Stimulated activated CD8-positive, alpha-beta memory T cell treated with anti-CD3 and anti-CD28 coated beads, Interleukin-2, amount 100 ng/mL, for 1 hour (primary cell): ENCODE data around the gene LSS.

Experiments
- DNase-seq, 2 donors: peaks; one replicate each; pipeline ENCODE4 v3.0.0-alpha.2; 2020; ENCODE audit warnings: low read depth in 2 of 2

The LSS gene

GRCh38 chr21:46218906-46219590, 9.5 kb downstream of the LSS start:
- no peak for DNase-seq

DNA sequence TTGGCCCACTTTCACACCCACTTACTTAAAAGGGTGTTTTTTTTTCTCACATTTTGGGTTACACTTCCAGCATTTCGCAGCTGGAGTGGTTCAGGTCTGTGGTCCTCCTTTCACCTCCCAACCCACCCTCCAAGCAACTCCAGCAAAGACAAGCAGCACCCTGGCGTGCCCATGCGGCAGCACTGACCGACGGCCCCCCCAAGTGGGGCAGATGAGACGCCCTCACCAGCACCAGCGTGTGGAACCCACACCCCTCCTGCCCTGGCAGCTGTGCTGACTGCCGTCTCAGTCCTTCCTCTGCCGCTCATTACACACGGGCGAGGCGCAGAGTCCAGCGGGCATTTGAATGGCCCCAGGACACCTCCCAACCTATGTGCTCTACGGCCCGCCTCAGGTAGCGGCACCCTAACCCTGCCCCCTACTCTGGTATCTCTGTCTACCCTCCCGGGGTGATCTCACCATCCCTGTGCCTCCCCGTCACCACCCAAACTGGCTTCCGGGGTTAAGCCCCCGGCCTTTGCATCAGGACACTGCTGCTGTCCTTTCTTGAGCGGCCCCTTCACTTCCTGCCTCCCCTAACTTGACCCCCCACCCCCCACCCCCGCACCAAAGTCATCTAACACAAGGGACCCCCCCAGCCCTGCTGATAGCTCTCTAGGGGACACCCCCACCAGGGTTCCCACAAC, 10.9 kb downstream of the LSS start:
- no peak for DNase-seq

DNA sequence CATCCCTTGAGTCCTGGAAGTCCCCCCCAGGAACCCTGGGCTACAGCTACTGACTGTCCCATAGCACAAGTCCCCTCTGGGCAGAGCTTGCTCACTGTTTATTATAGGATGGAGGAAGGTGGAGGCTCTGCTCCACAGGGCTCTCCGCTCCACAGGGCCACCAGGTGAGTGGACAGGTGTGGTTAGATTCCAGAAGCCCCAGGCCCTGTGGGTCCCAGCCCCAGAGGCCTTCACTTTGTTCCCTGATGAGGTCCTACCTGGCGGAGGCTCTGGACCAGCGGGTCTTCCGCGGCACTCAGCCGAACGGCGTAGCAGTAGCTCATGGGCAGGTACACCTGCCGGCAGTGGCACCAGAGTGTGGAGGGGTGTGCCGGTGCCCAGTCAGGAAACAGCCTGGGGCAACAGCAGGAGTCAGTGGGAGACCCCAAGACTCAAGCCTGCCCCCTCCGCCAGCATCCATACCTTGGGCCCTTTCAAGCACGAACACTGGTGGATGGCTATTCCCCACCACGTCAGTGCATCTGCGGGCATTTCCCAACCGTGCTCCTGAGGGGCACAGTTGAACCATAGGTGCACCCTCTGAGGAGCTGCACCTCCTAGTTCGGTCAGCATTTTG, 12.3 kb downstream of the LSS start:
- no peak for DNase-seq

- DNase-seq, result no peak
Observed at GRCh38 chr21:46215436-46216131, 13.0 kb downstream of the LSS start.

DNA sequence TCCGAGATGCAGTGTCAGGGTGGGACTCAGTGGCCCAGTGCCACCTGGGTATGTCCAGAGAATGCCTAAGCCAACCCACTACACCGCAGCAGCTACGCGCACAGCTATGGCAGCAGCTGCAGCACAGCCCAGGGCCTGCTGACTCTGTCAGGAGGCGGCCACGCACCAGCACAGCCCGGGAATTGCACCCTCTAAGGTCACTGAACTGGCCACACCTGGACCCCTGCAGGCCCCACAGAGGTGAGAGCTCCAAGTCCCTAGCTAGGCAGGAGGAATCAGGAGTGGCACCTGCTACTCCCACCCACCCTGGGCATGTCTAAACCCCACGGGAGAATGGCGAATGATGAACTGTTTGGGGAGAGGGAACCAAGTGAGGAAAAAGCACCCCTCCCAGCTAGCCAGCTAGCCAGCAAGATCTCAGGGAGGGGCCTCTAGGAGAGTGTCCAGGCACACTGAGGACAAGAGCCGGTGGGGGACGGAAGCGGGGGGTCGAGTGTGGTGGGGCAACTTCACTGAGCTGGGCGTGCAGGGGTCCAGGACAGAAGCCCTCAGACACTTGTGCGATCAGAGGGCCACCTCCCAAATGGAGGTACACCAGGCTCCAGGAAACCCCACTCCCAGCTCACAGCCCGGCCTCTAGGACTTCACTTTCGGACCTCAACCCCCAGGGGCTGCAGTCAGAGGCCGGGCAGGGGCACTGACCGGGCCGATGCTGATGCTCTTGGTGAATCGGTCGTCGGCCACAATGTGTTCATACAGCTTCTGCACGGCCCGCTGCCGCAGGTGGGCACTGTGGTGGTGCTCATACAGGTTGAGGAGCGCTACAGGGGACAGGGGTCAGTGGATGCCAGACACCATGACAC, 13.9 kb downstream of the LSS start:
- DNase-seq, result no peak

- DNase-seq, result no peak
Observed at GRCh38 chr21:46213620-46214286, 14.8 kb downstream of the LSS start.

- no peak for DNase-seq
Observed at GRCh38 chr21:46212721-46213484, 15.7 kb downstream of the LSS start.

DNA sequence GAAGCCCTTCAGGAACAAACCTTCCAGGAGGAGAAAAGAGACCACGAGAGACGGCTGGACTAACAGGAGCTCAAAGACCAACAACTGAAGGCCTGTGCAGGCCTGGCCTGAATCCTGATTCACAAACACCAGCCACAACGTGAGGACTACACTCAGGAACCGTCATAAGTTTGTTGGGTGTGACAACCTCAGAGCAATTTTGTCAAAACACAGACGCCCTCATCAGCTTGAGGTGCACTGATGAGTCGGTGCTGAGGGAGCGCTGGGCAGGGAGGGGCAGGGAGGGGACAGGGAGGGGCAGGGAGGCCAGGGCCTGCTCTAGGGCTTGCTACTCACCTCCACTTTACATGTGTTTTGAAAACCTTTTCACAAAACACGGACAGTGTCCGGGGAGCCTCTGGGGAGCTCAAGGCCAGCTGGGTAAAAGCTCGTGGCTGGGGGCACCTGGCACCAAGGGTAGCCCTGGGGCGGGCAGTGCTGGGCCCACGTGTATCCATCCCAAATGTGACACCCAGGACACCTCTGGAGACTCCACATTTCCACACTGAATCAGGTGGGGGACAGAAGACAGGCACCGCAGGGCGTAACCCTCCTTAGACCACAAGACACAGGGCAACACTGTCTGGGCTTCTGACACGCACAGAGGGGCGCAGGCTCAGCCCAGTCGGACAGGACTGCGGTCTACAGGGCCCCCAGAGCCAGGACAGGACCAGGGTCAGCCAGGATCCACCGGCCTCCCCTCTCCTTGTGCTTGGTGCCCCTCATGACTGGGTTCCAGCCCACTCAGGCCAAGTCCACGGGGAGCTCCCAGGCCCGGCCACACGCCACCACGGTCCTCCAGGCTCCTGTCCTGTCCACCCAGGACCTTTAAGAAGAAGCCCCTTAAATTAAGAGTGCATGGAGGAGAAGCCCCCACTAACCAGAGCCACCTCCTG, 16.5 kb downstream of the LSS start:
- DNase-seq, result no peak

GRCh38 chr21:46211376-46211775, 17.2 kb downstream of the LSS start:
- DNase-seq, result no peak

DNA sequence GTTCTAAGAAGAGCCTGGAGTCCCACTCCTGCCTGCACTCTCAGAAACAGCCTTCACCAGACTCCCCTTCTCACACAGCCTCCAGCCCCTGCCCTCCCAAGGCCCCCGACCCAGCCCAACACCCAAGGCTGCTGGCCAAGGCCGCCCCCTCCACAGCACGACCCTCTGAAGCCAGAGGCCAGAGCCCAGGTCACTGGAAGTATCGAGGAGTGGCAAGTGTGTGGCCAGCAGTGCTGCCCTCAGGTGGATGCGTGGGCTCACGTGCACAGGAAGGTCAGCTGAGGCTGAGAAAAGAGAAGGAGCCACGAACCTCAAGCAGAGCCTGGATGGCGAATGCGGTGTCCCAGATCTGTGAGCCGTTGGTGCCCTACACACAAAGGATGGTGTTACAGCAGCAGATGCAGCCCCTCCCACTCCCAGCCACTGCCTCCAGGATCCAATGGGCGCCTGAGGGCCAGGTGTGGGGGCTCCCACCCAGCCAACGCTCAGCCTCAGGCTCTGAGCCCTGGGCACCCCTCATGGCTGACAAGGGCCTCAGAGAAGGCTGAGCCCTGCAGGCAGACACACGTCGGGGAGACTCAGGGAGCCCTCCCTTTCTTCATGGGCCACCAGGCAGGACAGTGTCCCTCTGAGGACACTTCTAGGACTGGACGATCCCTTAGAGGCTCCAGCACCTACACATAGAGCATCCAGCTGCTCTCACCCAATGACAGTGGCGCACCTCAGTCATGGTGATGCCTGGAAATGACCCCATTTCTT, 18.0 kb downstream of the LSS start:
- DNase-seq, result no peak

DNA sequence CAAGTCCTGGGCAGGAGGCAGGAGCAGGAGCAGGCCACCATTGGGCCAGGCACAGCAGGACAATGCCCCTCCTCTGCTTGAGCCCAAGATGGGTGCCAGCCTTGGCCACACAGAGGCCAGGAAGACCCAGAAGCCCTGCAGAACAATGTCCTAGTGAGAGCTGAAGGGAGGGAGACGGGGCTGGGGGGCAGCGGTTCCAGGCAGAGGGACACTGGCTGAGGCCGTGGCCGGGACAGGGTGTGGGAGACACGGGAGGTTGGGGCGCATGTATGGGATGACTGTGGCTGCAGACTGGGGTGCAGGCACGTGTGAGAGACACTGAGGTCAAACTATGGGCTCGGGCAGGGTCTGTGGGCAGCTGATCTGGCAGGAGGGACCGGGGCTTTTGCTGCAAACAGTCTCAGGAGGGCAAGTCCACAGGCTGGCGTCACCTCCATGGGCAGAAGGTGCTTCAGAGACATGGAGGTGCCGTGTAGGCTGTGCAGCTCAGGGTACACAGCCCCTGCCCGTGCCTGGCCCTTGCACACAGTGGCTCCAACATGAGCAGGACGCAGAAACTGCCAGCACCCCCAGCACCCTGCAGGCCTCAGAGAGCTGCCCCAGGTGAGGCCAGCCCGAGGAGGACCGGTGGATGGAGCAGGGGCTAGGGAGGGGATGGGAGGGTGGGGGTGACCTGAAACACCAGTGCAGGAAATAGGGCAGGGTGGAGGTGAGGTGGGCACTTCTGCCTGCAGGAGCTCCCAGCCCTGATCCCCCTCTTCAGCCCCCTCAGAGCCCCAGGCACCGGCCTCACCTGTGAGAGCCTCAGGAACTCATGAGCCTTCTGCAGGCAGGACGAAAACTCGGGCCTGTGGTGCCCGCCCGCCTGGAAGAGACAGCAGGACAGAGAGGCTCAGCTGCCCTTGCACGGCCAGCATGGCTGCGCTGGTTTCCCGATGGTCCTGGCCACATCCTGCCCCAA, 19.5 kb downstream of the LSS start:
- DNase-seq, result no peak

DNA sequence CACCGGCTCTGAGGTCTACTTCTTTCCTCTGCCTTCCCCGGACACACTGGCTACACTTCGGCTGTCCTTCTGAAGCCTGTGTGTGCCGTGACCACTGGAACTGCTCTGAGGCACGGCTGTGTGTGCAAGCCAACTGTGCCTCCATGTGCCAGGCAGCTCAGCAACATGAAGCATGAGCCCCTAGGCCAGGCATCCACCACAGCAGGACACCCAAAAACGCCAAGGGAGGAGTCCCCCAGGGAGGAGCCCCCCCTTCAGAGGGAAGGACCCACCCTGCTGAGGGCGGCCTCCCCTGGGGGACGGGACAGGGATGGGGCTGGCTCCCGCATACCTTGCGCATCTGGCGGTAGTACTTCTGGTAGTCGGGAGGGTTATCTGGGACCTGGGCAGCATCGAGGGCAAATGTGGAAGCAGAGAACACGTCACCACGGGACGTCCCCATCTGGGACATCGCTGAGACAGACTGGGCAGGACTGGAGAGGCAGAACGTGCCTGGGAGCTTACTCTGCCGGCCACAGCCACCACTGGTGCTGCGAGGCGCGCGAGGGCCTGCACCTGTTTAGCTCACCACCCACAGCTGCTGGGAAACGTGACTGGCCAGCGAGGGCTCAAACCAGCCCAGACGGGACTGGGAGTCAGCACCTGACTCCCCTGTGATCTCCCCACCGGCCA, 20.5 kb downstream of the LSS start:
- no peak for DNase-seq

DNA sequence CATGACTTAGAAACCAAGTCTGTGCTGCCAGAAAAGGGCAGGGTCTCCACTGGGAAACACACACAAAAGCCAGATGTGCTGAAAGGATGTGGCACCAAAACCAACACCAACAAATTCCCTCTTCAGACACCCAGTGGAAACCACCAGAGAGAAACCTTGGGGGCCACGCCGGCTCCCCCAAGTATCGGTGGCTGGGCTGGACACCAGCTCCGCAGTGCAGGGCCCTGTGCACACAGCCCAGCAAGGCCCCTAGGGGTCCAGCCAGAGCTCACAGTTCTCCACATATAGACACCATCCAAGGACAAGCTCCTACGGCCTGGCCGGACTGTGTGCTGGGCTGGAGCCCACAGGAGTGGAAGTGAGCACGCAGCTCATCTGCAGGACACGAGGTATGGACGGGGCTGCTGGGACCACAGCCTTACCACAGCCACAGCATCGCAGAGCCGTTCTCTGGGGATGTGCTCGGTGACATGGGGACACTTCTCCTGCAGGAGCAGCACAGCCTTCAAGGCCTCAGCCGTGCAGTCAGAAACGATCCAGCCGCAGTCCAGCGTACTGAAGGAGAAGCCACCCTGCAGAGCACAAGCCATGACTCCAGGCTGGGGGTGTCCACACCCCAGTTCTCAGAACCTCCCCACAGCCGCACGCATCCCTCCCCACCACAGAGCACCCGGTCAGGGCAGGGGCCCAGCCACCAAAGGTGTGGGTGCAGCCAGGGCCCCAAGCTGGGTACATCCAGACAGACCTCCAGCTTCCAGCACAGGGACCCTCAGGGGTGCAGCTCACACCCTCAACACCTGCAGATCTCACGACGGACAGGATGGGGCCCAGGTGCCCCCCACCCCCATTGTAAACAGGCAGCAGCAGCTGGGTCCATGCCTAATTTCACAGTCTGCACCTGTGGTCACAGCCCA, 21.3 kb downstream of the LSS start:
- no peak for DNase-seq

DNA sequence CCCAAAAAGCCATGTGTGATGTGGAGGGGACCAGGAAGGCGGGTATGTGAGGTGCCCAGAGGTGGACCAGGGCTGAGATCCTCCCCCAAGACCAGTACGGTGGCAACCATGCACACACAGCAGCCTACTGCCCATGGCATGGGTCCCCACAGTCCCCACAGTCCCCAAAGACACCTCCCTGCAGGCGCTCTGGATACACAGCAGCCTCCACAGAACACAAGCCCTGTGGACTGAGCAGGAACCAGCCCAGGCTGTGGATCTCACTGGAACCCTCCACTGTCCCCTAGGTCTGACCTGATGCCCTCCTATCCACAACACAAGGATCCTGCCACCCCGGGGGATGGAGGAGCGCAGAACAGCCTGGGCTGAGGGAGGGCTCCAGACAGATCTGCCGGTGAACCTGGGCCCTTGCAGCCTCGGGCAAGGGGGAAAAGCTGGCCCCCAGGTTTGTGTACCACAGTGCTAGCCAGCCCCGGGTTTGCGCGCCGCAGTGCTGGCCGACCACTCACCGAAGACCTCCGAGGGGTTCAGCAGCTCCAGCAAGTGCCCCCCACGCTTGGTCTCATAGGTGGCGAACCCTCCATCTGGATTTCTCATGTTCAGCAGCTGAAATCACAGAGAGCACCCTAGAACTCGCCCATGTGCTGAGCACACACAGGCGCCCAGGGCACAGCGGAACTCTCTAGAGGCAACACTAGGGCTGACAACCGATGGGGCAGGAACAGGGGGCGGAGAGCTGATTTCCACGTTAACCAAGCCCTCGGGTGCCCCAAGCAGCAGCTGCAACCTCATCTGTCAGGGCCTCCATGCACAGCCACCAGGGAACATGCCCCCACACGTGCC, 22.2 kb downstream of the LSS start:
- DNase-seq, result no peak

DNA sequence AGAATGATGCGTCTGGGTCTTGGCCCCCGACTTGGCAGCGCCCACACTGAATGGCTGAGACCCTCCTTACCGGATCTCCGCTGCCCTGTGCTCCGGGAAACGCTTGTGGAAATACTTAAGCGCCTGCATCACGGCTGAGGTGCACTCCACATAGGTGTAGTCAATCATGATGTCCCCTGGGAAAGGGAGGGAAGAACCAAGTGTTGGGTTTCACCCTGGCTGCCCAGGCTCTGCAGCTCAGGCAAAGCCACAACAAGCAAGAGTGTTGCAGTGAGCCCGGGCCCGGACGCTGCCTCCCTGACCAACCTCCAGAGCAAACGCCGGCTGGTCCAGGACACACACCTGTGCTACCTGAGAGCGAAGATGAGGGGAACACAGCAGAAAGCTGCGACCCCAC, 22.8 kb downstream of the LSS start:
- no peak for DNase-seq
